Neural cell (in vitro differentiated cells): ENCODE data around the gene ASTN1. TPM values are rescaled to one million over a fixed set of nuclear protein-coding genes. Genes with fewer than 3 reads are reported as not detected.

ENCODE experiments used
- H2AFZ ChIP-seq: fragments of 200-600, 300-800 bp; sonication (generic), shearing (Covaris generic); 2 replicates; pipeline ENCODE4 v1.6.0; 2014; ENCODE audit warnings: low read depth, mild to moderate bottlenecking, antibody characterized with exemption, low read length, moderate library complexity
- H3F3A ChIP-seq: fragments of 200-600 bp; shearing (Covaris generic); 2 replicates; pipeline ENCODE4 v1.6.1; 2016; ENCODE audit warnings: mild to moderate bottlenecking, moderate library complexity, mixed read lengths, antibody characterized with exemption, low read length; ENCODE audit not compliant: insufficient read depth, poor library complexity, severe bottlenecking
- H3K27ac ChIP-seq: fragments of 200-600, 300-800 bp; sonication (generic), shearing (Covaris generic); 2 replicates; pipeline ENCODE4 v1.5.1; 2014; ENCODE audit warnings: mild to moderate bottlenecking, low read length, moderate library complexity
- H3K27me3 ChIP-seq: fragments of 300-800, 200-600 bp; sonication (generic), shearing (Covaris generic); 2 replicates; pipeline ENCODE4 v1.6.0; 2014; ENCODE audit warnings: mild to moderate bottlenecking, low read depth, low read length, moderate library complexity; ENCODE audit not compliant: insufficient read depth
- H3K36me3 ChIP-seq: fragments of 300-800, 200-600 bp; sonication (generic), shearing (Covaris generic); 2 replicates; pipeline ENCODE4 v1.5.1; 2014; ENCODE audit warnings: mild to moderate bottlenecking, antibody characterized with exemption, low read length, moderate library complexity; ENCODE audit not compliant: insufficient read depth
- H3K4me2 ChIP-seq: fragments of 300-800, 200-600 bp; sonication (generic), shearing (Covaris generic); 2 replicates; pipeline ENCODE4 v1.6.0; 2014; ENCODE audit warnings: mild to moderate bottlenecking, low read length
- H3K4me3 ChIP-seq: fragments of 300-800, 200-600 bp; sonication (generic), shearing (Covaris generic); 2 replicates; pipeline ENCODE4 v1.5.1; 2014; ENCODE audit warnings: mild to moderate bottlenecking, low read length, moderate library complexity
- H3K79me2 ChIP-seq: fragments of 200-600 bp; shearing (Covaris generic); replicated peaks from 2 replicates; pipeline ENCODE4 v1.6.0; 2014; ENCODE audit warnings: mild to moderate bottlenecking, low read length, moderate library complexity; ENCODE audit not compliant: insufficient read depth
- H3K9ac ChIP-seq: fragments of 300-800, 200-600 bp; sonication (generic), shearing (Covaris generic); 2 replicates; pipeline ENCODE4 v1.6.1; 2016; ENCODE audit warnings: mild to moderate bottlenecking, low read length, mixed read lengths
- H3K9me2 ChIP-seq: fragments of 200-600 bp; shearing (Covaris generic); 2 replicates; pipeline ENCODE4 v1.6.1; 2016; ENCODE audit warnings: mild to moderate bottlenecking, low read length, mixed read lengths; ENCODE audit not compliant: insufficient read depth
- H3K9me3 ChIP-seq: fragments of 200-600, 300-800 bp; sonication (generic), shearing (Covaris generic); 2 replicates; pipeline ENCODE4 v1.6.1; 2016; ENCODE audit warnings: mild to moderate bottlenecking, mixed run types, low read length, moderate library complexity, mixed read lengths
- H4K20me1 ChIP-seq: fragments of 200-600 bp; shearing (Covaris generic); 2 replicates; pipeline ENCODE4 v1.6.1; 2016; ENCODE audit warnings: mild to moderate bottlenecking, mixed run types; ENCODE audit not compliant: insufficient read depth
- CTCF ChIP-seq: fragments of 450-650 bp; IDR thresholded peaks from 2 replicates; pipeline ENCODE4 v1.5.1; 2014; ENCODE audit warnings: antibody characterized with exemption, mild to moderate bottlenecking, moderate library complexity; ENCODE audit not compliant: poor library complexity, severe bottlenecking
- EP300 ChIP-seq: fragments of 450-650 bp; conservative IDR thresholded peaks from 2 replicates; pipeline ENCODE4 v1.6.1; 2014; ENCODE audit warnings: antibody characterized with exemption, mild to moderate bottlenecking, moderate library complexity; ENCODE audit not compliant: poor library complexity, severe bottlenecking
- EZH2 ChIP-seq: fragments of 200-600, 300-800 bp; shearing (Covaris generic), sonication (generic); IDR thresholded peaks from 2 replicates; pipeline ENCODE4 v1.6.1; 2014; ENCODE audit warnings: antibody characterized with exemption, low read length, borderline replicate concordance, mild to moderate bottlenecking; ENCODE audit not compliant: insufficient read depth, poor library complexity, severe bottlenecking
- MXI1 ChIP-seq: fragments of 450-650 bp; conservative IDR thresholded peaks from 2 replicates; pipeline ENCODE4 v1.6.1; 2014; ENCODE audit warnings: antibody characterized with exemption, mild to moderate bottlenecking; ENCODE audit not compliant: poor library complexity, severe bottlenecking
- POLR2AphosphoS5 ChIP-seq: IDR thresholded peaks from 2 replicates; pipeline ENCODE4 v1.6.1; 2012
- RAD21 ChIP-seq: fragments of 450-650 bp; conservative IDR thresholded peaks from 2 replicates; pipeline ENCODE4 v1.6.1; 2014; ENCODE audit warnings: antibody characterized with exemption, mild to moderate bottlenecking, moderate library complexity
- REST ChIP-seq: IDR thresholded peaks from 2 replicates; pipeline ENCODE4 v1.6.1; 2012; ENCODE audit warnings: borderline replicate concordance
- SMC3 ChIP-seq: fragments of 450-650 bp; conservative IDR thresholded peaks from 2 replicates; pipeline ENCODE4 v1.6.1; 2014; ENCODE audit warnings: antibody characterized with exemption, mild to moderate bottlenecking, moderate library complexity; ENCODE audit not compliant: poor library complexity
- TAF1 ChIP-seq: IDR thresholded peaks from 2 replicates; pipeline ENCODE4 v1.6.1; 2012; ENCODE audit warnings: low read depth
- polyA plus RNA-seq: library from polyadenylated mRNA; depleted of rRNA; stranded (reverse); fragments of >200 nt; gene quantifications from 2 replicates; pipeline ENCODE4 v1.2.3, GENCODE V29; 2014

ASTN1 gene
- polyA plus RNA-seq, 1 donor from 2014 or later, result 33.4 TPM

- Histone ChIP-seq H3K9me3 (no peaks in the 10 kb centered on the region), H4K20me1 (no peaks in the 10 kb centered on the region), H3K36me3 (no peaks in the 10 kb centered on the region), H3K27ac (no peak overlapping the region), H2AFZ (no peak overlapping the region), H3K9me2 (no peaks in the 10 kb centered on the region), H3K9ac (no peak overlapping the region), H3K4me2 (no peak overlapping the region), H3F3A (no peaks in the 10 kb centered on the region), H3K27me3 (no peaks in the 10 kb centered on the region), H3K79me2 (no peaks in the 10 kb centered on the region), H3K4me3 (no peak overlapping the region)
- TF ChIP-seq RAD21 (no peak), REST (no peak), EP300 (no peak), SMC3 (no peak), EZH2 (no peak), CTCF (no peak), MXI1 (no peak), TAF1 (no peak), POLR2AphosphoS5 (no peak)
Measured at GRCh38 chr1:176987016-176987415, 177.5 kb downstream of the ASTN1 start.

- no peak overlapping the region for H3K4me2 ChIP-seq
Measured at GRCh38 chr1:176983731-176984130, 180.8 kb downstream of the ASTN1 start.

More at GRCh38 chr1:176983731-176984130, 180.8 kb downstream of the ASTN1 start:
- H3K4me3 ChIP-seq, result no peak overlapping the region
- H3K9me3 ChIP-seq, result no peaks in the 10 kb centered on the region
- H4K20me1 ChIP-seq, result no peaks in the 10 kb centered on the region
- no peak for TF ChIP-seq EZH2
- no peak for TF ChIP-seq CTCF
- no peaks in the 10 kb centered on the region for H3K79me2 ChIP-seq
- no peaks in the 10 kb centered on the region for H3K9me2 ChIP-seq
- no peaks in the 10 kb centered on the region for H3K36me3 ChIP-seq
- no peak overlapping the region for H2AFZ ChIP-seq
- H3K9ac ChIP-seq, result no peak overlapping the region
- H3K27me3 ChIP-seq, result no peaks in the 10 kb centered on the region
- no peaks in the 10 kb centered on the region for H3F3A ChIP-seq
- H3K27ac ChIP-seq, result no peak overlapping the region
